ENCODE results near the gene SH2D3A.

SH2D3A gene

DNA sequence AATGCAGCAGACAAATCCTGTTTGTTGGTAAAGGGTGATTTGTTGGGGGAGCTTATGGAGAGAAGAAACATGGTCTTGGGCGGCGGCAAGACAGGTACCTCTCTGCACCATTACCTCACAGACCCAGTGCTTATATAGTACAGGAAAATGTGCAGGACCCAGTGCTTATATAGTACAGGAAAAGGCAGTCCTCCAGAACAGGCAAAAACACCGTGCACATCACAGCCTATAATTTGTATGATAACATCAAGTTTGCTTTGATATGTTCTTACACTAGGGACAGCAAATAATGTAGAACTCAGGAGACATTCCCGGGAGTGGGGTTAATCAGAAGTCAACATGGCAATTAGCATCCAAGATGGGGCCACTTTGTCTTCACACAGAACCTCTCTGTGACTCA is 26.2 kb upstream of the SH2D3A start:
- TF ChIP-seq, protein P1, sequence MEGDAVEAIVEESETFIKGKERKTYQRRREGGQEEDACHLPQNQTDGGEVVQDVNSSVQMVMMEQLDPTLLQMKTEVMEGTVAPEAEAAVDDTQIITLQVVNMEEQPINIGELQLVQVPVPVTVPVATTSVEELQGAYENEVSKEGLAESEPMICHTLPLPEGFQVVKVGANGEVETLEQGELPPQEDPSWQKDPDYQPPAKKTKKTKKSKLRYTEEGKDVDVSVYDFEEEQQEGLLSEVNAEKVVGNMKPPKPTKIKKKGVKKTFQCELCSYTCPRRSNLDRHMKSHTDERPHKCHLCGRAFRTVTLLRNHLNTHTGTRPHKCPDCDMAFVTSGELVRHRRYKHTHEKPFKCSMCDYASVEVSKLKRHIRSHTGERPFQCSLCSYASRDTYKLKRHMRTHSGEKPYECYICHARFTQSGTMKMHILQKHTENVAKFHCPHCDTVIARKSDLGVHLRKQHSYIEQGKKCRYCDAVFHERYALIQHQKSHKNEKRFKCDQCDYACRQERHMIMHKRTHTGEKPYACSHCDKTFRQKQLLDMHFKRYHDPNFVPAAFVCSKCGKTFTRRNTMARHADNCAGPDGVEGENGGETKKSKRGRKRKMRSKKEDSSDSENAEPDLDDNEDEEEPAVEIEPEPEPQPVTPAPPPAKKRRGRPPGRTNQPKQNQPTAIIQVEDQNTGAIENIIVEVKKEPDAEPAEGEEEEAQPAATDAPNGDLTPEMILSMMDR (IDR thresholded peaks at IDR 0.05; ENCODE audit: low read depth, low read length), result no peak
- no peak for DNase-seq (ENCODE audit: low read depth, low spot score)
- no peak overlapping the region for H3K4me3 ChIP-seq (ENCODE audit: low read depth, low read length)
- in situ Hi-C loops (cut with HindIII; ENCODE audit: low sequenced_read_pairs), result no loop called here

GRCh38 chr19:6791237-6791636 is 24.0 kb upstream of the SH2D3A start:
- TF ChIP-seq, protein P1 (IDR thresholded peaks at IDR 0.05; ENCODE audit: low read depth, low read length), result no peak
- H3K4me3 ChIP-seq (ENCODE audit: low read depth, low read length), result no peak overlapping the region
- in situ Hi-C loops (cut with HindIII; ENCODE audit: low sequenced_read_pairs), result no loop called here
- DNase-seq (ENCODE audit: low read depth, low spot score), result no peak

DNA sequence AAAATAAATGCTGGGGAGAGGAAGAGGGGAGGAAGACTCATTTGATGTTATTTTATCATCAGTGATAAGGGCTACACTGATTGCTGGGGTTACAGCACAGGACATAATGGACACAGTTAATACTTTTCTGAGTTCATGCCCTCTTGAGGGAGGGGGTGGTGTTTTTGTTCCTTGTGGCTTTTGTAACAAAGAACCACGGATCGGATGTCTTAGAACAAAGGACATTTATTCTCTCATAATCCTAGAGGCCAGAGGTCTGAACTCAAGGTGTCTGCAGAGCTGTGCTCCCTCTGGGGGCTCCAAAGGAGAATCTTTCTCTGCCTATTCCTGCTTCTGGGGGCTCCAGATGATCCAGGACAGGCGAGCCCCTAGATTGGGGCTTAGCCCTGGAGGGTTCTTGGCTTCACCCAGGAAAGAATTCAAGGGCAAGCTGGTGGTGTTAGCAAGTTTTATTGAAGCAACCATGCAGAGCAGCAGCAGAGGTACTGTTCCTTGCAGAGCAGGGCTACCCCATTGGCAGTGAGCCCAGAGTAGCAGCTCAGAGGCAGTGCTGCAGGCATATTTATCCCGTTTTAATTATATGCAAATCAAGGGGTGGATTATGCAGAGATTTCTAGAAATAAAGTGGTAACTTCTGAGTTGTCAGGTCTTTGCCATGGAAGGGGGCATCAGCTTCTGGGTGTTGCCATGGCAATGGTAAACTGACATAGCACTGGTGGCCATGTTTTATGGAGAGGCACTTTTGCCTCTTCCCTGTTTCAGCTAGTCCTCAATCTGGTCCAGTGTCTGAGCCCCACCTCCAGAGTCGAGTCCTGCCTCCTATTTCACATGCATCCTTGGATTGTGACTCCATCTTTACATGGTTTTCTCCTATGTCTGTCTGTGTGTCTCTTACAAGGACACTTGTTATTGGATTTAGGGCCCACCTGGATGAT is 23.2 kb upstream of the SH2D3A start:
- TF ChIP-seq, protein P1 (IDR thresholded peaks at IDR 0.05; ENCODE audit: low read depth, low read length), result no peak
- no peak for DNase-seq (ENCODE audit: low read depth, low spot score)
- H3K4me3 ChIP-seq (ENCODE audit: low read depth, low read length), result no peak overlapping the region
- in situ Hi-C loops (cut with HindIII; ENCODE audit: low sequenced_read_pairs), result no loop called here

DNA sequence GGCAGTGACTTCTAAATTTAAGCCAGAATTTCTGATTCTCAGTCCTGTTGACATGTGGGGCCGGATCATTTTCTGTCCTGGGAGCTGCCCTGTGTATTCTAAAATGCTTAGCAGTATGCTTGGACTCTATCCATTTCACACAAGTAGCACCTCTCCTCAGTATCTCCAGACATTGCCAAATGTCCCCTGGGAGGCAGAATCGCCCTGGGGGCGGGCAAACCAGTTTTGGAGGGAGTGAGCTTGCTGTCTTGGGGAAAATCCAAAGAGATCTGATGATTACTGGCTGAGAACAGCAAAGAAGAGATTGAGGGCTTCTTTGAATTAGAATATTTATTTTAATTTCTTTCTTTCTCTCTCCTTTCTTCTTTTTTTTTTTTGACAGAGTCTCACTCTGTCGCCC is 21.7 kb upstream of the SH2D3A start:
- H3K4me3 ChIP-seq (ENCODE audit: low read depth, low read length), result no peak overlapping the region
- TF ChIP-seq, protein P1 (IDR thresholded peaks at IDR 0.05; ENCODE audit: low read depth, low read length), result no peak
- in situ Hi-C loops (cut with HindIII; ENCODE audit: low sequenced_read_pairs), result no loop called here
- no peak for DNase-seq (ENCODE audit: low read depth, low spot score)

DNA sequence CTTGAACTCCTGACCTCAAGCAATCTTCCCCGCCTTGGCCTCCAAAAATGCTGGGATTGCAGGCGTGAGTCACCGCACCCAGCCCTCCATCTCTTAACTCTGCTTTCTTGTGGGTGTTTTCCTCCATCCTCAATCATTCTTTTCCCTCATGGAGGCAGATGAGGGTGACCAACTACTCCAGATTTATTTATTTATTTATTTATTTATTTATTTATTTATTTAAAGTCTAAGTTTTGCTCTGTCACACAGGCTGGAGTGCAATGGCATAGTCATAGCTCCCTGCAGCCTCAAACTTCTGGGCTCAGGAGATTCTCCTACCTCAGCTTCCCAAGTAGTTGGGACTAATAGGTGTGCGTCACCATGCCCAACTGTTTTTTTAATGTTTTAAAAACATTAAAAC is 20.2 kb upstream of the SH2D3A start:
- TF ChIP-seq, protein P1 (IDR thresholded peaks at IDR 0.05; ENCODE audit: low read depth, low read length), result no peak
- in situ Hi-C loops (cut with HindIII; ENCODE audit: low sequenced_read_pairs), result no loop called here
- DNase-seq (ENCODE audit: low read depth, low spot score), result no peak
- H3K4me3 ChIP-seq (ENCODE audit: low read depth, low read length), result no peak overlapping the region

GRCh38 chr19:6779206-6779605 is 12.0 kb upstream of the SH2D3A start:
- H3K4me3 ChIP-seq (ENCODE audit: low read depth, low read length), result no peak overlapping the region
- in situ Hi-C loops (cut with HindIII; ENCODE audit: low sequenced_read_pairs), result no loop called here
- TF ChIP-seq, protein P1 (IDR thresholded peaks at IDR 0.05; ENCODE audit: low read depth, low read length), result no peak
- DNase-seq (ENCODE audit: low read depth, low spot score), result no peak

Data from astrocyte of the spinal cord (primary cell).